ENCODE results near the gene PAQR4. TPM values are rescaled to one million over a fixed set of nuclear protein-coding genes. Genes with fewer than 3 reads are reported as not detected.

Gene PAQR4
- total RNA-seq: 2.6 and 3.3 TPM in 2 replicates

GRCh38 chr16:2968738-2969544, at the start of gene PAQR4:
TSS of gene PAQR4 (plus strand) at chr16:2969348. CDS start at chr16:2969675, 327 bp downstream.

GRCh38 chr16:2963723-2964474, 5.2 kb upstream of the PAQR4 start, which contains the start of gene KREMEN2:
TSS of gene KREMEN2 (plus strand) at chr16:2964275. CDS start at chr16:2964521, 246 bp downstream.

GRCh38 chr16:2980227-2981176, 11.4 kb downstream of the PAQR4 start, which contains the start of gene PKMYT1:
TSS of gene PKMYT1 (minus strand) at chr16:2980446. CDS start at chr16:2979657, 789 bp downstream.

DNA sequence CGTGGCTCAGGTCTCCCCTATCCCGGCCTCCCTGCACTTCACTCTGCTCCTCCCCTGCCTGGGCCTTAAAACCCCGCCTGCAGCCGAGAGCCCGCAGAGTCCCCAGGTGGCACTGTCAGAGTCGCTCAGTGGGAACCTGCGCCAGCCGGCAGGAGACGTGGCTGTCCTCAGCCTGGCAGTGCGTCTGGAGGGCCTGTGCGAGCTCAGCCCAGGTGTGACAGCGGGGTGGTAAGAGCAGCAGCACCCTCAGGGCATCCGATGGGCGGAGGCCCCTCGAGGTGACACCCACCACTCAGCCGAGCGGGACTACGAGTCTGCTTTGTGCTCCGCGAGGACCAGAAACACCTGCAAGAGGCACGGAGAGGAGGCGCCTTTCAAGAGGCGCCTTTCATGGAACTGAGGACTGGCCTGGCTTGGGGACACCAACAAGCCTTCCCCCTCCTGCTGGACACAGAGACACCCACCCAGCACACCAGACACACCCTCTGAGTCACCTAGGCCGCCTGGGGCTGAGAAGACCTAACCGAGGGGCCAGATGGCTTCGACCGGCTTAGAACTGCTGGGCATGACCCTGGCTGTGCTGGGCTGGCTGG, 43.8 kb downstream of the PAQR4 start, which contains the start of gene CLDN9:
Gene CLDN9, plus strand, starts transcription at position 96 of the 593 bp plus-strand sequence. Its CDS starts 440 bp downstream, at position 536.

GRCh38 chr16:3017794-3018506, 48.8 kb downstream of the PAQR4 start, which contains the start of gene CLDN6:
TSS of gene CLDN6 (minus strand) at chr16:3018183. CDS start at chr16:3016021, 2,162 bp downstream.

GRCh38 chr16:3020247-3020603, 51.1 kb downstream of the PAQR4 start, which contains the start of gene TNFRSF12A:
TSS of gene TNFRSF12A (plus strand) at chr16:3020368. CDS start at chr16:3020398, 30 bp downstream.

Small RNA genes within 50 kb of the gene (small RNA-seq; reads per million reads assigned to genes)
- not detected for gene LINC00514

Other genes with a start within 250 kb of the PAQR4 start
- 1.8 and 1.9 TPM in 2 replicates for gene PRSS27, start 249.1 kb upstream of the PAQR4 start, total RNA-seq
- 76.7 and 80.9 TPM in 2 replicates for gene SRRM2, start 216.7 kb upstream of the PAQR4 start, total RNA-seq
- gene ELOB, start 192.1 kb upstream of the PAQR4 start, total RNA-seq: 177 and 362 TPM in 2 replicates
- not detected in 2 replicates for gene PRSS33, start 181.8 kb upstream of the PAQR4 start, total RNA-seq
- gene PRSS41, start 170.9 kb upstream of the PAQR4 start, total RNA-seq: not detected in 2 replicates
- 0.49 TPM in 1 of 2 replicates, not detected in the other for gene PRSS21, start 152.1 kb upstream of the PAQR4 start, total RNA-seq
- gene ZG16B, start 139.0 kb upstream of the PAQR4 start, total RNA-seq: not detected in 2 replicates
- gene PRSS22, start 111.2 kb upstream of the PAQR4 start, total RNA-seq: not detected in 2 replicates
- 45.9 and 60.1 TPM in 2 replicates for gene FLYWCH2, start 86.1 kb upstream of the PAQR4 start, total RNA-seq
- gene FLYWCH1, start 57.4 kb upstream of the PAQR4 start, total RNA-seq: 33.8 and 34.7 TPM in 2 replicates
- not detected in 2 replicates for gene KREMEN2, start 5.1 kb upstream of the PAQR4 start, total RNA-seq
- gene PKMYT1, start 11.1 kb downstream of the PAQR4 start, total RNA-seq: 1.9 and 2.2 TPM in 2 replicates
- gene CLDN9, start 43.6 kb downstream of the PAQR4 start, total RNA-seq: not detected in 2 replicates
- 0.12 and 0.16 TPM in 2 replicates for gene CLDN6, start 48.8 kb downstream of the PAQR4 start, total RNA-seq
- gene TNFRSF12A, start 51.0 kb downstream of the PAQR4 start, total RNA-seq: 189 and 267 TPM in 2 replicates
- 36.1 and 43.3 TPM in 2 replicates for gene HCFC1R1, start 54.6 kb downstream of the PAQR4 start, total RNA-seq
- gene THOC6, start 54.7 kb downstream of the PAQR4 start, total RNA-seq: 32.0 and 35.0 TPM in 2 replicates
- not detected in 2 replicates for gene BICDL2, start 67.6 kb downstream of the PAQR4 start, total RNA-seq
- gene MMP25, start 77.2 kb downstream of the PAQR4 start, total RNA-seq: 0.12 and 0.16 TPM in 2 replicates
- 0.36 and 3.4 TPM in 2 replicates for gene IL32, start 96.3 kb downstream of the PAQR4 start, total RNA-seq
- gene ZSCAN10, start 129.9 kb downstream of the PAQR4 start, total RNA-seq: not detected in 2 replicates
- gene ZNF205, start 143.2 kb downstream of the PAQR4 start, total RNA-seq: 19.8 and 21.1 TPM in 2 replicates
- gene ZNF213, start 165.7 kb downstream of the PAQR4 start, total RNA-seq: 10.1 and 11.7 TPM in 2 replicates
- not detected in 2 replicates for gene OR1F1, start 218.9 kb downstream of the PAQR4 start, total RNA-seq